MM.1S (cell line): ENCODE data around the gene ACTG1.

Experiments used
- DNase-seq: peaks from one replicate; pipeline ENCODE4 v3.0.0-alpha.2; 2015
- H2AFZ ChIP-seq: fragments of 300-600 bp; sonication (generic); 2 replicates; pipeline ENCODE4 v1.6.0; 2016; ENCODE audit warnings: antibody characterized with exemption, low read length
- H3F3A ChIP-seq: fragments of 300-600 bp; sonication (generic); 2 replicates; pipeline ENCODE4 v1.6.1; 2016; ENCODE audit warnings: mild to moderate bottlenecking, antibody characterized with exemption, low read length, moderate library complexity, mixed read lengths; ENCODE audit not compliant: insufficient read depth
- H3K27ac ChIP-seq: fragments of 300-600 bp; sonication (generic); 2 replicates; pipeline ENCODE4 v1.5.1; 2016; ENCODE audit warnings: mild to moderate bottlenecking, low read length
- H3K27me3 ChIP-seq: fragments of 300-600 bp; sonication (generic); replicated peaks from 2 replicates; pipeline ENCODE4 v1.6.0; 2016; ENCODE audit warnings: low read length; ENCODE audit not compliant: insufficient read depth
- H3K36me3 ChIP-seq: fragments of 300-600 bp; sonication (generic); replicated peaks from 2 replicates; pipeline ENCODE4 v1.6.1; 2016; ENCODE audit warnings: mild to moderate bottlenecking, low read length, mixed read lengths; ENCODE audit not compliant: insufficient read depth
- H3K4me1 ChIP-seq: fragments of 300-600 bp; sonication (generic); 2 replicates; pipeline ENCODE4 v1.6.1; 2016; ENCODE audit warnings: low read length, mixed read lengths
- H3K4me2 ChIP-seq: fragments of 300-600 bp; sonication (generic); 2 replicates; pipeline ENCODE4 v1.6.0; 2016; ENCODE audit warnings: low read depth, low read length
- H3K4me3 ChIP-seq: fragments of 300-600 bp; sonication (generic); 2 replicates; pipeline ENCODE4 v1.5.1; 2016; ENCODE audit warnings: low read length, mixed read lengths
- H3K79me2 ChIP-seq: fragments of 300-600 bp; sonication (generic); 2 replicates; pipeline ENCODE4 v1.6.1; 2016; ENCODE audit warnings: mixed run types, low read length, mixed read lengths
- H3K9ac ChIP-seq: fragments of 300-600 bp; sonication (generic); 2 replicates; pipeline ENCODE4 v1.6.1; 2016; ENCODE audit warnings: low read length, mixed read lengths
- H3K9me2 ChIP-seq: fragments of 300-600 bp; sonication (generic); replicated peaks from 2 replicates; pipeline ENCODE4 v1.6.1; 2016; ENCODE audit warnings: mild to moderate bottlenecking, low read length, mixed read lengths; ENCODE audit not compliant: insufficient read depth
- H3K9me3 ChIP-seq: fragments of 300-600 bp; sonication (generic); replicated peaks from 2 replicates; pipeline ENCODE4 v1.6.1; 2016; ENCODE audit warnings: mild to moderate bottlenecking, low read length, mixed read lengths; ENCODE audit not compliant: insufficient read depth
- H4K20me1 ChIP-seq: fragments of 300-600 bp; sonication (generic); 2 replicates; pipeline ENCODE4 v1.6.1; 2016; ENCODE audit warnings: mild to moderate bottlenecking, low read length, moderate library complexity, mixed read lengths; ENCODE audit not compliant: insufficient read depth
- CTCF ChIP-seq: fragments of 300-600 bp; sonication (generic); IDR thresholded peaks from 2 replicates; pipeline ENCODE4 v1.5.1; 2016; ENCODE audit warnings: antibody characterized with exemption, low read length, mixed read lengths
- EZH2 ChIP-seq: fragments of 300-600 bp; sonication (generic); optimal IDR thresholded peaks from 2 replicates; pipeline ENCODE3; 2017; ENCODE audit warnings: low read depth, mild to moderate bottlenecking, antibody characterized with exemption, low read length, mixed read lengths
- EZH2phosphoT487 ChIP-seq: fragments of 300-600 bp; sonication (generic); IDR thresholded peaks from 2 replicates; pipeline ENCODE4 v1.6.1; 2018; ENCODE audit warnings: antibody characterized with exemption, low read length

ACTG1 gene

GRCh38 chr17:81509972-81510784, 2.4 kb downstream of the ACTG1 start:
- Histone ChIP-seq H3K9me2 (no peaks in the 10 kb centered on the region), H4K20me1 (peaks cover 30% of the 10 kb centered on the region), H3K27me3 (peaks cover 4% of the 10 kb centered on the region; the same call in 1 of the 2 replicates), H3K9ac (no peak overlapping the region), H3K79me2 (peaks cover 28% of the 10 kb centered on the region), H3K27ac (no peak overlapping the region), H2AFZ (no peak overlapping the region), H3K36me3 (peaks cover 17% of the 10 kb centered on the region), H3K4me1 (peaks cover 14% of the 10 kb centered on the region), H3K9me3 (no peaks in the 10 kb centered on the region), H3K4me2 (peak overlapping the region; percentile 92), H3F3A (peaks cover 64% of the 10 kb centered on the region), H3K4me3 (peak overlapping the region; percentile 92)
- TF ChIP-seq EZH2, result no peak
- DNase-seq, result peak; percentile 6

GRCh38 chr17:81509207-81509971, 3.2 kb downstream of the ACTG1 start:
- Histone ChIP-seq H3K9ac (no peak overlapping the region), H3K27me3 (peaks cover 12% of the 10 kb centered on the region), H2AFZ (no peak overlapping the region), H3K79me2 (peaks cover 28% of the 10 kb centered on the region), H3K27ac (no peak overlapping the region; the same call in 1 of the 2 replicates), H3K4me1 (peaks cover 14% of the 10 kb centered on the region), H4K20me1 (peaks cover 30% of the 10 kb centered on the region), H3K36me3 (peaks cover 17% of the 10 kb centered on the region), H3K4me3 (no peak overlapping the region), H3K9me2 (no peaks in the 10 kb centered on the region), H3F3A (peaks cover 63% of the 10 kb centered on the region), H3K9me3 (no peaks in the 10 kb centered on the region), H3K4me2 (peak overlapping the region; percentile 92; the same call in 1 of the 2 replicates)
- peak; percentile 22 for DNase-seq
- no peak for TF ChIP-seq EZH2phosphoT487
- TF ChIP-seq CTCF, result no peak
- no peak for TF ChIP-seq EZH2

- Histone ChIP-seq H2AFZ (no peak overlapping the region), H3K9me2 (no peaks in the 10 kb centered on the region), H3K4me2 (no peak overlapping the region), H3F3A (peaks cover 56% of the 10 kb centered on the region), H3K79me2 (peaks cover 25% of the 10 kb centered on the region), H3K9ac (no peak overlapping the region), H3K36me3 (peaks cover 17% of the 10 kb centered on the region), H3K9me3 (no peaks in the 10 kb centered on the region), H3K4me1 (peaks cover 14% of the 10 kb centered on the region), H3K27ac (no peak overlapping the region; the same call in 1 of the 2 replicates), H3K4me3 (no peak overlapping the region), H4K20me1 (peaks cover 30% of the 10 kb centered on the region), H3K27me3 (peaks cover 19% of the 10 kb centered on the region)
- peak; percentile 6 for DNase-seq
- TF ChIP-seq EZH2 (no peak), CTCF (no peak), EZH2phosphoT487 (no peak)
These were observed 3.9 kb downstream of the ACTG1 start for GRCh38 chr17:81508639-81509206.
